Panc1 (cell line): ENCODE results near the gene RER1. TPM values are rescaled to one million over a fixed set of nuclear protein-coding genes. Genes with fewer than 3 reads are reported as not detected.

Experiments used
- ATAC-seq: fragments of 200-7000 bp; cut with Tn5 transposase; 2 replicates; pipeline ENCODE4 v1.9.1; 2020; ENCODE audit warnings: mild to moderate bottlenecking, moderate library complexity
- BruUV-seq: library from RNA; stranded (reverse); fragments of 400-500 nt; replicated peaks from 2 replicates; lab custom pipeline; 2021; lab: Mats Ljungman, UMichigan
- CTCF ChIA-PET: fragments of 300-600 bp; sonication (Branson Sonifier 250); formaldehyde crosslinking; loops from one replicate; lab custom pipeline; 2022; ENCODE audit warnings: antibody characterized with exemption; lab: Charles Lee
- POLR2A ChIA-PET: fragments of 300-600 bp; sonication (Branson Sonifier 250); formaldehyde crosslinking; loops from one replicate; lab custom pipeline; 2022; ENCODE audit warnings: antibody characterized with exemption; lab: Charles Lee
- DNase-seq: peaks from one replicate; pipeline ENCODE4 v3.0.0-alpha.2; 2010; ENCODE audit warnings: low read depth, low spot score
- H3K27ac ChIP-seq: 2 replicates; pipeline ENCODE4 v1.5.1; 2011; ENCODE audit warnings: mild to moderate bottlenecking, low read length, inconsistent platforms
- H3K27me3 ChIP-seq: fragments of 200-500 bp; sonication (Bioruptor generic); 2 replicates; pipeline ENCODE4 v1.6.0; 2014; ENCODE audit warnings: low read length, inconsistent platforms; ENCODE audit not compliant: control insufficient read depth, insufficient read depth
- H3K36me3 ChIP-seq: fragments of 200-500 bp; sonication (Bioruptor generic); 2 replicates; pipeline ENCODE4 v1.5.1; 2014; ENCODE audit warnings: inconsistent platforms, mild to moderate bottlenecking, low read length, moderate library complexity; ENCODE audit not compliant: control insufficient read depth, insufficient read depth
- H3K4me1 ChIP-seq: 2 replicates; pipeline ENCODE4 v1.5.1; 2011; ENCODE audit warnings: inconsistent platforms, mild to moderate bottlenecking, low read length, moderate library complexity; ENCODE audit not compliant: control insufficient read depth, insufficient read depth
- H3K4me3 ChIP-seq, 2 experiments: 2 replicates each; pipeline ENCODE4 v1.5.1; 2011 to 2012; ENCODE audit warnings: low read depth in 2 of 2, low read length in 2 of 2, mild to moderate bottlenecking in 2 of 2, inconsistent platforms in 1 of 2, moderate library complexity in 1 of 2
- H3K9me3 ChIP-seq: fragments of 200-500 bp; sonication (Bioruptor generic); 2 replicates; pipeline ENCODE4 v1.5.1; 2014; ENCODE audit warnings: low read depth, mild to moderate bottlenecking, inconsistent platforms, low read length, moderate library complexity; ENCODE audit not compliant: control insufficient read depth, insufficient read depth
- POLR2AphosphoS5 ChIP-seq: IDR thresholded peaks from 2 replicates; pipeline ENCODE4 v1.6.1; 2012; ENCODE audit warnings: mild to moderate bottlenecking, low read depth, low read length, moderate library complexity
- SIN3A ChIP-seq: IDR thresholded peaks from 2 replicates; pipeline ENCODE4 v1.6.1; 2012; ENCODE audit warnings: low read depth, mild to moderate bottlenecking, low read length, moderate library complexity, borderline replicate concordance; ENCODE audit not compliant: insufficient read depth
- TCF7L2 ChIP-seq: IDR thresholded peaks from 2 replicates; pipeline ENCODE4 v1.6.1; 2011; ENCODE audit warnings: mild to moderate bottlenecking, low read depth, low read length, inconsistent platforms
- in situ Hi-C: cut with HindIII; loops from 2 replicates; pipeline ENCODE4 v1.10.0; 2016; ENCODE audit warnings: low sequenced_read_pairs, low pct_unique_long_range_greater_than_20kb
- intact Hi-C: fragments of 100-400 bp; cut with micrococcal nuclease; formaldehyde crosslinking; loops from one replicate; pipeline ENCODE4 v1.10.0; 2022; ENCODE audit not compliant: unreplicated experiment
- total RNA-seq: library from RNA; stranded (reverse); gene quantifications from one replicate; pipeline ENCODE4 v1.2.1, GENCODE V29; 2021; ENCODE audit not compliant: unreplicated experiment
- TF ChIP-seq, protein P1 (sequence below): fragments of 450-650 bp; IDR thresholded peaks from 2 replicates; pipeline ENCODE4 v1.5.1; 2017; ENCODE audit warnings: mild to moderate bottlenecking
- TF ChIP-seq, protein P2 (sequence below), 2 experiments: IDR thresholded peaks; 2 replicates each; pipeline ENCODE4 v1.6.1; 2011 to 2012; ENCODE audit warnings: low read depth in 2 of 2, control low read depth in 1 of 2, low read length in 1 of 2, mild to moderate bottlenecking in 1 of 2, moderate library complexity in 1 of 2; ENCODE audit not compliant: insufficient read depth in 1 of 2

The RER1 gene
- total RNA-seq, 1 experiment from 2014 or later: 235 TPM

DNA sequence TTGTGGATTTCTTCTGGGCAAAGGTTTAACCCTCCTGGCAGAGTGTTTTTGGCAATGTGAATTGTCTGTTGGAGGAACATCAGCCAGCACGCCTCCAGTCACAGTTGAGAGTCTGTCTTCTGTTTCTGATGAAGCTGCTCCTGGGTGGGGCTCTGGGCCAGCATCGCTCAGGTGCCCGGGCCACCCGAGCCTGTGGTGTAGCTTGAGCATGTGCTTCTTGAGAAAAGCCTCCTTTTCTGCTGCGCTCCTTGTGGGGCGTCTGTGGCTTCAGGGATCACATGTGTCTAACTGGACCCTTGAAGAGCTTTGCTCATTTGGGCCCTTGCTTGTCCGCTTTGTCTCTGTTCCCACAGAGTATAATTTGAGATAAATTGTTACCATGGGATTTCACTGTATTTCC lies 7.2 kb downstream of the RER1 start:
- Histone ChIP-seq H3K4me3 (no peak overlapping the region), H3K27ac (no peak overlapping the region), H3K36me3 (peaks cover 25% of the 10 kb centered on the region), H3K9me3 (no peaks in the 10 kb centered on the region), H3K27me3 (no peaks in the 10 kb centered on the region), H3K4me1 (peaks cover 7% of the 10 kb centered on the region)
- POLR2A ChIA-PET: interaction anchor here (0.7 kb wide), 1 partner anchor 127 kb away, joined by 4 read pairs; the partner anchor contains the start of gene PANK4
- no TSS peak for BruUV-seq
- TF ChIP-seq SIN3A (no peak), POLR2AphosphoS5 (no peak), TCF7L2 (no peak)
- TF ChIP-seq, protein P1, sequence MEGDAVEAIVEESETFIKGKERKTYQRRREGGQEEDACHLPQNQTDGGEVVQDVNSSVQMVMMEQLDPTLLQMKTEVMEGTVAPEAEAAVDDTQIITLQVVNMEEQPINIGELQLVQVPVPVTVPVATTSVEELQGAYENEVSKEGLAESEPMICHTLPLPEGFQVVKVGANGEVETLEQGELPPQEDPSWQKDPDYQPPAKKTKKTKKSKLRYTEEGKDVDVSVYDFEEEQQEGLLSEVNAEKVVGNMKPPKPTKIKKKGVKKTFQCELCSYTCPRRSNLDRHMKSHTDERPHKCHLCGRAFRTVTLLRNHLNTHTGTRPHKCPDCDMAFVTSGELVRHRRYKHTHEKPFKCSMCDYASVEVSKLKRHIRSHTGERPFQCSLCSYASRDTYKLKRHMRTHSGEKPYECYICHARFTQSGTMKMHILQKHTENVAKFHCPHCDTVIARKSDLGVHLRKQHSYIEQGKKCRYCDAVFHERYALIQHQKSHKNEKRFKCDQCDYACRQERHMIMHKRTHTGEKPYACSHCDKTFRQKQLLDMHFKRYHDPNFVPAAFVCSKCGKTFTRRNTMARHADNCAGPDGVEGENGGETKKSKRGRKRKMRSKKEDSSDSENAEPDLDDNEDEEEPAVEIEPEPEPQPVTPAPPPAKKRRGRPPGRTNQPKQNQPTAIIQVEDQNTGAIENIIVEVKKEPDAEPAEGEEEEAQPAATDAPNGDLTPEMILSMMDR: no peak
- TF ChIP-seq, protein P2, sequence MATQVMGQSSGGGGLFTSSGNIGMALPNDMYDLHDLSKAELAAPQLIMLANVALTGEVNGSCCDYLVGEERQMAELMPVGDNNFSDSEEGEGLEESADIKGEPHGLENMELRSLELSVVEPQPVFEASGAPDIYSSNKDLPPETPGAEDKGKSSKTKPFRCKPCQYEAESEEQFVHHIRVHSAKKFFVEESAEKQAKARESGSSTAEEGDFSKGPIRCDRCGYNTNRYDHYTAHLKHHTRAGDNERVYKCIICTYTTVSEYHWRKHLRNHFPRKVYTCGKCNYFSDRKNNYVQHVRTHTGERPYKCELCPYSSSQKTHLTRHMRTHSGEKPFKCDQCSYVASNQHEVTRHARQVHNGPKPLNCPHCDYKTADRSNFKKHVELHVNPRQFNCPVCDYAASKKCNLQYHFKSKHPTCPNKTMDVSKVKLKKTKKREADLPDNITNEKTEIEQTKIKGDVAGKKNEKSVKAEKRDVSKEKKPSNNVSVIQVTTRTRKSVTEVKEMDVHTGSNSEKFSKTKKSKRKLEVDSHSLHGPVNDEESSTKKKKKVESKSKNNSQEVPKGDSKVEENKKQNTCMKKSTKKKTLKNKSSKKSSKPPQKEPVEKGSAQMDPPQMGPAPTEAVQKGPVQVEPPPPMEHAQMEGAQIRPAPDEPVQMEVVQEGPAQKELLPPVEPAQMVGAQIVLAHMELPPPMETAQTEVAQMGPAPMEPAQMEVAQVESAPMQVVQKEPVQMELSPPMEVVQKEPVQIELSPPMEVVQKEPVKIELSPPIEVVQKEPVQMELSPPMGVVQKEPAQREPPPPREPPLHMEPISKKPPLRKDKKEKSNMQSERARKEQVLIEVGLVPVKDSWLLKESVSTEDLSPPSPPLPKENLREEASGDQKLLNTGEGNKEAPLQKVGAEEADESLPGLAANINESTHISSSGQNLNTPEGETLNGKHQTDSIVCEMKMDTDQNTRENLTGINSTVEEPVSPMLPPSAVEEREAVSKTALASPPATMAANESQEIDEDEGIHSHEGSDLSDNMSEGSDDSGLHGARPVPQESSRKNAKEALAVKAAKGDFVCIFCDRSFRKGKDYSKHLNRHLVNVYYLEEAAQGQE (IDR thresholded peaks at IDR 0.05; ENCODE audit: insufficient read depth in 1 of 2, low read depth in 2 of 2, low read length in 1 of 2): no peak
- in situ Hi-C loops (loop anchor here (10.0 kb wide), 1 partner anchor 204 kb away; the partner anchor contains the start of gene FAAP20), intact Hi-C loops (no loop called here)
- CTCF ChIA-PET: no interaction called here
- ATAC-seq (no peak), DNase-seq (no peak)

DNA sequence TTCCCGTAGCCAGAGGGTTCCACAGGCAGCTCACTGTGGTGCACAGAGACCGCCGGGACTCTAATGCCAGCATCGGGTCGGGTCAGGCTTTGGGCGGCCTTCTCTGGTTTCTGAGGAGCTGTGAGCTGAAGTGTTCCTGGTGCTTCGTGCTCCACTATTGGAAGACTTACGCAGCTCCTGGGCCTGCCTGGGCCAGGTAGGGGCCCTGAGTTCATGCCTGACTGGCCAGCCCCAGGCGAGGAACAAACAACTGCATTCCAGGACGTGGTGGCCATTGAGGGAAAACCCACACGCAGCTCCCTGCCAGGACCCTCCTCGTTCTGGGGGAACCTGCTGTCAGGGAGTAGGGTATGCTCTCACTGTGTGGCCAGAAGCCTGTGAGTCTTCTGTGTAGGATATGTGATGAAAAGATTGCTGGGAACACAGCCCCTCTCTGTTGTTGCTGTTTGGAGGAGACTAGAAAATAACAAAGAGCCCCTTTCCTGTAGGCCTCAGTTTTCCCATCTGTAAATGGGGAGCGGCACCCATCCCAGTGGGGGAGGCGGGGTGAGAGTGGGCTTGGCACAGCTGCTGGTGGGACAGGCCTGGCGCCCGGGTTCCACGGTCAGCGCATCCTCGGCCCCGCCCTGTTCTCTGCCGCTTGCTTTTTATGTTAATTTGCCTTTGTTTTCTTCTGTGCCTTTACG lies 8.4 kb downstream of the RER1 start:
- DNase-seq: no peak
- intact Hi-C loops (no loop called here), in situ Hi-C loops (loop anchor here (10.0 kb wide), 1 partner anchor 205 kb away; the partner anchor contains the start of gene FAAP20)
- Histone ChIP-seq H3K36me3 (peaks cover 27% of the 10 kb centered on the region), H3K4me3 (no peak overlapping the region), H3K9me3 (no peaks in the 10 kb centered on the region), H3K27ac (no peak overlapping the region), H3K4me1 (peaks cover 15% of the 10 kb centered on the region), H3K27me3 (no peaks in the 10 kb centered on the region)
- BruUV-seq: no TSS peak
- ChIA-PET POLR2A (interaction anchor here (0.6 kb wide), 1 partner anchor 201 kb away, joined by 13 read pairs; no protein-coding TSS in a partner anchor), CTCF (interaction anchor here (0.7 kb wide), 1 partner anchor 1057 kb away, joined by 3 read pairs; no protein-coding TSS in a partner anchor)
- TF ChIP-seq, protein P2 (IDR thresholded peaks at IDR 0.05; ENCODE audit: insufficient read depth in 1 of 2, low read depth in 2 of 2, low read length in 1 of 2): no peak
- no peak; the same call in 1 of the 2 replicates for ATAC-seq
